Esophagus muscularis mucosa (tissue), 4 donors: Measurements from ENCODE around the gene CEACAM1. TPM values are rescaled to one million over a fixed set of nuclear protein-coding genes. Genes with fewer than 3 reads are reported as not detected.

ENCODE experiments used
- DNase-seq: peaks from one replicate; pipeline ENCODE4 v3.0.0-alpha.2; 2017; ENCODE audit errors: extremely low spot score
- H3K27ac ChIP-seq, 4 donors: fragments of 200-600 bp; sonication (generic); replicated peaks in 1 of 4; 1 replicate in 3 of 4; 2 replicates in 1 of 4; pipeline ENCODE4 v1.5.1; 2016 to 2019; ENCODE audit warnings: mild to moderate bottlenecking in 1 of 4
- H3K27me3 ChIP-seq, 4 donors: fragments of 200-600 bp; sonication (generic); one replicate each; pipeline versions ENCODE4 v1.5.1 to v1.6.0; 2016 to 2019
- H3K36me3 ChIP-seq, 4 donors: fragments of 200-600 bp; sonication (generic); one replicate each; pipeline ENCODE4 v1.5.1; 2016 to 2019
- H3K4me1 ChIP-seq, 4 donors: fragments of 200-600 bp; sonication (generic); one replicate each; pipeline ENCODE4 v1.5.1; 2016 to 2019
- H3K4me3 ChIP-seq, 4 donors: fragments of 200-600 bp; sonication (generic); 1 replicate in 2 of 4; 2 replicates in 2 of 4; pipeline ENCODE4 v1.5.1; 2016 to 2019; ENCODE audit warnings: mild to moderate bottlenecking in 4 of 4, moderate library complexity in 1 of 4
- H3K9me3 ChIP-seq, 4 donors: fragments of 200-600 bp; sonication (generic); 1 replicate in 3 of 4; 2 replicates in 1 of 4; pipeline ENCODE4 v1.5.1; 2016 to 2019
- CTCF ChIP-seq, 3 experiments: fragments of 200-600 bp in 2 of 3; fragments of 450-650 bp in 1 of 3; sonication (generic) in 2 of 3; IDR thresholded peaks; one replicate each; pipeline ENCODE4 v1.5.1; 2017 to 2019; ENCODE audit warnings: antibody characterized with exemption in 3 of 3, mild to moderate bottlenecking in 2 of 3, moderate library complexity in 1 of 3
- EP300 ChIP-seq: sonication (generic); formaldehyde crosslinking; IDR thresholded peaks from one replicate; pipeline ENCODE4 v1.6.1; 2017; ENCODE audit warnings: antibody characterized with exemption
- POLR2A ChIP-seq: fragments of 450-650 bp; IDR thresholded peaks from one replicate; pipeline ENCODE4 v1.6.1; 2017; ENCODE audit warnings: antibody characterized with exemption, moderate library complexity, mild to moderate bottlenecking, low read depth
- POLR2AphosphoS5 ChIP-seq, 2 donors: sonication (generic); formaldehyde crosslinking; IDR thresholded peaks; one replicate each; pipeline ENCODE4 v1.6.1; 2017; ENCODE audit warnings: antibody characterized with exemption in 2 of 2
- WGBS: methylation state at CpG from one replicate; pipeline ENCODE4 v1.1.5; 2018; 5-methylcytosine and 5-hydroxymethylcytosine counted together
- intact Hi-C: fragments of 100-400 bp; cut with DNase I; formaldehyde crosslinking; loops from one replicate; pipeline ENCODE4 v1.15.1; 2023
- total RNA-seq, 4 donors: library from RNA; depleted of rRNA; stranded (reverse); fragments of >200 nt; gene quantifications; one replicate each; pipeline versions ENCODE4 v1.1.0 to v1.2.1, GENCODE V29; 2016

CEACAM1 gene
- total RNA-seq, 4 donors from 2014 or later, result 1.2 to 3.1 (median 1.7) TPM

- no peaks in the 10 kb centered on the region for H3K36me3 ChIP-seq
These were observed 27.0 kb upstream of the CEACAM1 start for GRCh38 chr19:42555317-42555716.

GRCh38 chr19:42554046-42554575 lies 25.8 kb upstream of the CEACAM1 start:
- no peaks in the 10 kb centered on the region for H3K4me1 ChIP-seq
- no peak for DNase-seq
- no peak overlapping the region for H3K27ac ChIP-seq
- H3K36me3 ChIP-seq, result no peaks in the 10 kb centered on the region
- TF ChIP-seq POLR2A (no peak), EP300 (no peak), POLR2AphosphoS5 (IDR thresholded peaks at IDR 0.05) (no peak), CTCF (IDR thresholded peaks at IDR 0.05) (no peak)
- H3K4me3 ChIP-seq, result no peak overlapping the region
- WGBS, result 100% methylated on average over 1 of the region's 3 CpGs
- H3K9me3 ChIP-seq, result no peaks in the 10 kb centered on the region
- intact Hi-C loops, result no loop called here
- H3K27me3 ChIP-seq, result peaks cover 0 to 15% (median 0%) of the 10 kb centered on the region in 4 donors

More at GRCh38 chr19:42555317-42555716, 27.0 kb upstream of the CEACAM1 start:
- no peak for DNase-seq
- intact Hi-C loops, result no loop called here
- Histone ChIP-seq H3K9me3 (no peaks in the 10 kb centered on the region), H3K4me3 (no peak overlapping the region), H3K27ac (no peak overlapping the region), H3K27me3 (peaks cover 0 to 15% (median 0%) of the 10 kb centered on the region in 4 donors), H3K4me1 (no peaks in the 10 kb centered on the region)
- TF ChIP-seq CTCF (IDR thresholded peaks at IDR 0.05), result no peak
- no peak for TF ChIP-seq POLR2A
- TF ChIP-seq POLR2AphosphoS5 (IDR thresholded peaks at IDR 0.05), result no peak
- TF ChIP-seq EP300, result no peak
- WGBS, result 41% methylated on average over 5 of the region's 5 CpGs

GRCh38 chr19:42553292-42554045 lies 25.2 kb upstream of the CEACAM1 start:
- WGBS, result 88% methylated on average over 5 of the region's 8 CpGs

More at GRCh38 chr19:42553292-42554045, 25.2 kb upstream of the CEACAM1 start:
- H3K36me3 ChIP-seq, result no peaks in the 10 kb centered on the region
- intact Hi-C loops, result no loop called here
- no peaks in the 10 kb centered on the region for H3K4me1 ChIP-seq
- no peak overlapping the region for H3K27ac ChIP-seq
- no peak overlapping the region for H3K4me3 ChIP-seq
- peaks cover 0 to 15% (median 0%) of the 10 kb centered on the region in 4 donors for H3K27me3 ChIP-seq
- no peak for DNase-seq
- TF ChIP-seq POLR2AphosphoS5 (IDR thresholded peaks at IDR 0.05) (no peak), POLR2A (no peak), EP300 (no peak), CTCF (IDR thresholded peaks at IDR 0.05) (no peak)
- peaks cover 0 to 5% (median 0%) of the 10 kb centered on the region in 4 donors for H3K9me3 ChIP-seq
